HG03457 (cell line): ENCODE results near the gene CAD.
"Not testable (repeated sequence)": the region's sequence is repeated elsewhere in the genome, so short reads cannot be mapped to it uniquely, and the experiment has no call there.

Experiments used
- ATAC-seq: cut with Tn5 transposase; IDR thresholded peaks from one replicate; pipeline ENCODE4 v1.9.1; 2021; ENCODE audit warnings: moderate number of reproducible peaks; ENCODE audit not compliant: unreplicated experiment

The CAD gene

DNA sequence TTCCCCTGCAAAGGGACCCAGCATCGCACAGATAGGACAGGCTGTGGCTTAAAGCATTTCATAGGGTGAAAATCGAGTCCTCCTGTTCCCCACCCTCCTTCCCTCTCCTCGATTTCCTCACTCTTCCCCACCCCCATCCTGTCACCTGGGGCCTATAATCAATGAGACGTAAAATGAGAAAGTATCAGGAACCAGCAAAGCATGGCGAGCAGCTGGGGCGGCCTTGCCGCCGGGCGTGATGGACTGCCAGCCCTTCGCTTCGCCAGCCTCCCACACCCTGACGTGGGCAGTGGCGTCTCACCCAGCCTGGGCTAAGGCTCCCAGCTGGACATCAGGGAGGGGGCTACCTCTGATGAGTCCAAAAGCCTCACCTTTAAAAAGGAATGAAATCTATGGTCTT is 34.6 kb downstream of the CAD start:
- no peak for ATAC-seq

DNA sequence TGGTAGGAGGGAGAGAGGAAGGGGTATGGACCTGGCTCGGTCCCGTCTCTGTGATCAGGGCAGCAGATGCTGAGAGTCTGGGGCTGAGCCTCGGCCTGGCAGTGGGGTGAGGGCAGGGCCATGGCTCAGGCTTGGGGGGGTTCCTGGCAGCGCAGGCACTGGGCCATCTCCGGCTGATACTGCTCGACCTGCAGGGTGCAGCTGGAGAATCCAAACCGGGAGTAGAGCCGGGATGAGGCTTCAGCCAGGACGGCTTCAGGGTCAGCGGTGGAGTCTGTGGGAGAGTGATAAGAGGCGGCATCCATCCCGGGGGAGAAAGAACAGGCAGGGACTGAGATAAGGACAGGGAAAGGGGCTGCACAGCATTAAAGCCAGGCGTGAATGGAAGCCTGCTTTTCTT is 38.0 kb downstream of the CAD start:
- no peak for ATAC-seq

DNA sequence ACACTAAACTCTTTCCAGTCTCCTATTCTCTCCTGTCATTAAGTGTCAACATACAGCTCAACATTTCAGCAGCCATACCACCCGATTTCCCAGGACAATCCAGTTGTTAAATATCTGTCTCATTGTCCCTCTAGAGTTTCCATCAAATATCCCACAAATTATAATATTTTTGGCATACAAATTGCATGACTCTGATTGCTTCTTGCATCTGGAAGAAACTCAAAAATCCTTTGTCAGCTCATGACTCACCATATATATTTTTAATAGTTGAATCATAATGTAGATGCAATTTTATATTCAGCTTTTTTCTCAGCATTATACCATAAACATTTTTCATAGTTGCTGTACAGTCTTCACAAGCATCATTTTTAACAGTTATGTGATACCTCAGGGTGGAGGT is 38.5 kb downstream of the CAD start:
- ATAC-seq, result no peak

DNA sequence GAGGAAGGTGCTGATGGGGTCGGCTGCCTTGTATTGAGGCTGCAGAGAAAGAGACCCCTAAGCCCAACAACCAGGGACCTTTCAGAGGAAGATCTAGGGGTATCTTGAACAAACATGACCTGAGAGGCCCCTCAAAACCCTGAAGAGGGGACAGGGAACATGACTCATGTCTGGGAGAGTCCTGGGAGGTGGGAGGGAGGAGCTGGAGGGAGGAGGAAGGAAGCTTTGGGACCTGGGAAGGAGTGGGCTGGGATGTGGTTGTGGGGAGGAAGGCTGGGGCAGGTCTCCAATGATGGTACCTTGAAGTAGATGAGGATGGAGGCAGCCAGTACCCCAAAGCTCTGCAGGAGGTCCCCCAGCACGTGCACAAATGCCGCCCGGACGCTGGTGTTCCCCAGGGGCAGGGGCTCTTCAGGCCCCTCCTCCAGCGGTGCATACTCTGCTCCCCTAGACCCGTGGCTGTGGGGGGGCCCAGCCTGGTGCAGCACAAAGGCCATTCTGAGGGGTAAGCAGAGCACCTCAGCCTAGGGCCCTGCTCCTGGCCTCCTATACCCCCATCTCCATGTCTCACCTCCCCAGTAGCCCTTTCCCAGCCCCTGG is 39.8 kb downstream of the CAD start:
- ATAC-seq, result no peak

DNA sequence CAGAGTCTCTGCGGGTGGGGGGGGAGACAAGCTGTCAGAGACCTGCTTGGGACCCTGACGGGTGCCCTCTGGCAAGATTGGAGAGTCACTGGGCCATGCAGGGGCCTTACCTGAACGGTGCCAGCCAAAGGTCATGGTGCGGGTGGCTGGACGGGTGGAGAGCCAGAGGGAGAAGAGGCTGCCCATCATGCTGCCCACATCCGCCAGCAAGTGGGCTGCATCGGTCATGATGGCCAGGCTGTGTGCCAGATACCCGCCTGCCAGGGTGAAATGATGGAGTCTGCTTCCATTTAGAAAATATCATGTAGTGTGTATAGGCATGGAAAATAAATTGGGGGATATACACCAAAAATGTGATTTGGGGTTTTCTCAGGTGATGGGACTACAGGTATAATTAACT is 40.9 kb downstream of the CAD start:
- ATAC-seq, result no peak

DNA sequence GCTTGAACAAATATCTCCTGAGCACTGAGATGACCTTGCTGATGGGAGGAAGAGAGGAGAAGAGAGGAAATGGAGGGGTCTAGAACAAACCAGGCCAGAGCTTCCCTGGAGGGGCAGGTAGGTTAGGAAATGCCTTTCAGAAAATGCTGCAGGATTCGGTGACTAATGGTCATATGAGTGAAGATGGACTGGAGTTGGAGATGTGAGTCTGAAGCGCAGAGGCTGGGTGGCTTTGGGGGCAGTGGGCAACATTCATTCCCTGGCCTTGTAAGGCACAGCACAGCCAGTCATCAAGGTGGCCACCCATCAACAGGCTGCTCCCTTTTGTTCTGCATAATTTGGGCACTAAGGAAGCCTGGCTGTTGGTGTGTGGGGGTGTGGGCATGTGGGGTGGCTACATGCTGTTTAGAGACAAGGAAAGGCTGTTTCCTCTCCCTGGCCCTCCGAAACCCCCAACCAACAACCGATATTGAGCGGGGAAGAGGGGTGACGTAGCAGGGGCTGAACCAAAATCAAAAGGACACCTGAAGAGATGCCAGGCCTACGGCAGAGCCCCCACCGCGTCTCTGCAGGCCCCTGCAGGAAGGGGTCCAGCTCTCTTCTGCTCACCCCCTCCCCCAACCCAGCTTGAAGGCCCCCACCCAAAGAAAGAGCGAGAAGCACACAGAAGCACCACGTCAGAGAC is 44.2 kb downstream of the CAD start:
- no peak for ATAC-seq

DNA sequence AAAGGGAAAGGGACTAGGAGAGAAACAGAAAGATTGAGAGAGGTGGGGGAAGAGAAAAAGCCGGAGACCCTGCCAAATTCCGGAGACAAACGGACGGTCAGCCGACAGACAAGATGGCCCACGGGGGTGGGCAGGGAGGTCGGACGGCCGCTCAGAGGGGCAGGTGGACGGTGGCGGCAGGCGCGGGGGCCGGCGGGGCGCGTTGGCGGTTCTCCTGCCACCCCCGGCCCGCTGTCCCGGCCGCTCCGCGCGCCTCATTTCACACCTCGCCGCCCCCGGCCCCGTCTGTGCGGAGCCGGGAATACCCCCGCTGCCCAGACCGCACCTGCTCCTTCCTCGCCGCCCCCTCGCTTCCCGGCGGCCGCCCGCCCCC is 44.7 kb downstream of the CAD start:
- no peak for ATAC-seq

DNA sequence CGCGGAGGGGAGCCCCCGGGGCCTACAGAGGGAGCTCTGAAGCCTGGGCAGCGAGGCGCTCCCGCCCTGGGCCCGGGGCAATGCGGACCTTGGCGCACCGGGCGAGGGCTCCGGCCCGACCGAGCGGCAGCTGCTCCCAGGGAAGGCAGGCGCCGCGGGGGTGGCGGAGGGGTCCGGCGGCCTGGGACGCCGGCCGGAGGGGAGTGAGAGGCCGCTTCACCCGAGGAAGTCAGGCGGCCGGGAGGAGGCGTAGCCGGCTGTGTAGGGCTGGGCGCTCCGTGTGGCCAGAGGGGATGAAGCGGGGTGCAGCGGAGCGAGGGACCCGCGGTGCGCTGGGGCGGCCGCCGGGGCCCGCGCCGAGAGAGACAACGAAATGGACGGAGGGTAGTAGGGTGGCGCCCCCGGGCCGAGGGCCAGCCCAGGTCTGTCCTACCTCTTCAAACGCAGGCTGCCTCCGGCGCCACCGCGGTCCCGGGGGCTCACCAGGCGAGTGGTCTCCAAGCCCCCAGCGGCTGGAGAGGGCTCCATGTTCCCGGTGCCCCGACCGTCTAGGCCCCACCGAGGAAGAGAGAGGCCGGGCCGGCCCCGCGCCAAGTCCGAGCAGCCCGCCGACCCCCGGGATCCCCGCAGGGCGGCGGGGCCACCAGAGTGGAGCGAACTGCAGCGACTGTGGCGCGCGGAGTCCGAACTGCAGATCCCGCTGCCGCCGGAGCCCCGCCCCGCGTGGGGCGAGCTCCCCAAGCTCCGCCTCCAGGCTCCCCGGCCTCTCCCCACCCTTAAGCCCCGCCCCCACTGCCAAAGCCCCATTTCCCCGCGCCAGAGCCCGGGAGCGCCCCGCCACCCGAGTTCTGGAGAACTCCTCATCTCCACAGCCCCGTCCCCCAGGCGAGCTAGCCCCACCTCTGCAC is 45.5 kb downstream of the CAD start, which contains the start of gene SLC30A3:
TSS of gene SLC30A3 (minus strand) at position 669 of the 908 bp plus-strand sequence. CDS start at position 528, 141 bp downstream.
- no peak for ATAC-seq

DNA sequence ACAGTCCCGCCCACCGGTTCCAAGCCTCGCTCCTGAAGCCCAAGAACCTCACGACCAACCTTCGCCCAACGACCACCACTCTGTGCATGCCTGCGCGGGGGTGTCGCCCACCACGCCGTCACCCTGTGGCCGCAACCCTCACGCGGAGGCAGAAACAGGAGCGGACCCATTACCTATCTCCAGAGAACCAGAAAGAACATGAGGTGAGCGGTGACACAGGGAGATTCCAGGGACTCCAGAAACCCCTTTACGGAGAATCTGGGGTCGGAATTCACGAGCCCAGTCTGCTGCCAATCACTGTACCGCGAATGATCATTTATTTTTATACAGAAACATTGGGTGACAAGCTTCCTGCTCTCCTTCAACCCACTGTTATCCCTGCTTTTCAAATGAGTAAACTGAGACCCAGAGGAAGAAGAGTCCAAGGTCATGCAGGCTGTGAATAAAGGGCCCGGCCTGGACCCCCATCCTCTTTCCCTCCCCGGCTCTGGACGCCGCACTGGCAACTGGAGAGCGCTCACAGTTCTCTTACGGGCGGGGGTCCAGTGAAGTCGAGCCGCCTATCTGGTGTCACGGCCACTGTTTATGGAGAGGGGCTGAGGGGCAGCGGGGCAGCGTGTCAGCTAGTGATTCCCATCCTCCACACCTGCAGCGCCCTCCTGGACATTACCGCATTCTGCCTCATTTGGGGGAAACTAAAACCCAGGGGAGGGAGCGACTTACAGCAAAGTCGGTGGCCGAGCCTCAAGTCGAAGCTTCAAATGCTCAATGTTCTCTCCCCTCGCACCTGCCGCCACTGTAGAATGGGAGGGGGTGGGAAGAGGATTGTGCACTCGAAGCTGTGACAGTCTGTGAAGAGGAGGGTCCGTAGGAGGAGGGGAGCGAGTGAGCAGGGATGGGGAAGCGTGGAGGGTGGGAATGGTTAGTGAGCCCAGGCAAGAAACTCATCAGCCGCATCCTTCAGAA is 46.4 kb downstream of the CAD start:
- ATAC-seq, result no peak

DNA sequence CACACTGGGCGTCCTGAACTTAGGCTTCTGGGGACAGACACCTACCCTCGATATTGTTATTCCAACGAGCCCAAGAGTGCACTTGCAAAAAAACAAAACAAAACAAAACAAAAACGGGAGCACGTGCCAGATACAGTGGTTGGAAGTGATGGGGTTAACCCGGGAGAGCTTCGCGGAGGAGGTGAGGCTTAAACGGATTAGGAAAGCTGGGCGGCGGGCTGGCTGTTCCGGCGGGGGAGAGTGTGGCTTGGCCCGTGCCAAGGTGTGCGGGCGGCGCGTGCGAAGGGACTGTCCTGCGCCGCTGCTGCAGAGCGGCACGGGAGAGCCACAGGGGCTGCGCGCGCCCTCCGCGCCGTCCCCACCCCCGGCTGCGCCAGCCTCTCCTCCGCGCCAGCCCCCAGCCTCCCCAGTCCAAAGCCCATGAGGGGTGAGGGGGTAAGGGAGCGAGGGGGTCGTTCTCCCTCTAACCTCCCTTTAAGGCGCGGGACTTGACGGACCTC is 47.1 kb downstream of the CAD start:
- ATAC-seq, result no peak

DNA sequence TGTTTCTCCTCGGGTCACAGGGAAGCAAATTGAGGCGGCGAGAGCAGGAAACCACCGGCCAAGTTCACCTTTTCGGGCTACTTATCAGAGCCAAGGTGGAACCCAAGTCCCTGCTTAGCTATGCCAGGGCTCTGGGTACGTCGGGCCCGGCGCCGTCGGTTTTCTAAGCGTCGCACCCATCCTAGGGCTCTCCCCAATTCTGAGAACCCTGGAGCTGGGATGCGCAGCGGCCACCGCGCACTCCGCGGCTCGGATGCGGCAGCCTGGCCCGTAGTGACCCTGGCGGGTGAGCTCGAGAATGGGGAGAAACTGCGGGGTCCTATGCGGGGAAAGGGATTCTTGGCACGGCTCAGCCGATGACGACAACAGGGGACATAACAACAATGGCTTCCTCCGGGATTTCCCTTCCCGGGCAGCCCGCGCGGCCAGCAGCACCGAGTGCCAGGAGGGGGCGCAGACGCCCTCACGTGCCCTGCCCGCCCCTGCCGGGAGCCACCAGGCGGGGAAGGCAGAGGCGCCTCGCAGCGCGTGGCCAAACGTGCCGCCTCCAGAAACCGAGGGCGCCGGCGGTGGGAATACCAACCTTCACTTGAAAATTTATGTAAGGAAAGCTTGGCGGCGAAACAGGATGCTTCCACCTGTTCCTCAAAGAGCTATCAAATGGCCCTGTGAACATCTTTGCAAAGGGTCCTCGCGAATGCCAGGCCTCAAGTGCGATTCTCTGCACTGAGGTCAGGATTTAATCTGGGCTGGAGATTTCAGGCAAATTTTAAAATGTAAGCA is 47.8 kb downstream of the CAD start:
- ATAC-seq, result no peak

DNA sequence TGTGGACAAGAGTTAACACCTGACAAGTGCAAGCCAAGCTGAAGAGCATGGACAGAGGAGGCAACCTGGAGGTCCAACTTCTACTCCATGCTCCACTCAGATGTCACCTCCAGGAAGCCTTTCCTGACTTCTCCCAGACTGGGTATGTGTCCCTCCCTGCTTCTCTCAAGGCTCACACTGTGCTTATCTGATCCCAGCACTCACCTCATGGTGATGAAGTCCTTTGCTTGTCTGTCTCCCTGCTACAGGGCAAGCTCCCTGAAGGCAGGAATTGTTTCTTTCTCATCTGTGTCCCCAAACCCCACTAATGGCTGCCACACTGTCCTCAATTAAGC is 48.3 kb downstream of the CAD start:
- ATAC-seq, result no peak

DNA sequence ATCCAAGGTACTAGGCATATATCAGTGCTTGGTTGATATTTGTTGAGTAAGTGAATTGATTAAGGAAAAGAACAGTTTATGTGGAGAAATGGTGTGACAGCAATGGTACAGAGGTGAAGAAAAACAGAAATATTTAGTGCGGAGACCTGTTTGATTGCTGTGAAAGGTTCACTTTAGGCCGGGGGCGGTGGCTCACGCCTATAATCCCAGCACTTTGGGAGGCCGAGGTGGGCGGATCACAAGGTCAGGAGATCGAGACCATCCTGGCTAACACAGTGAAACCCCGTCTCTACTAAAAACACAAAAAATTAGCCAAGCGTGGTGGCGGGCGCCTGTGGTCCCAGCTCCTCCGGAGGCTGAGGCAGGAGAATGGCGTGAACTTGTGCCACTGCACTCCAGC is 51.1 kb downstream of the CAD start:
- ATAC-seq, result not testable (repeated sequence)

DNA sequence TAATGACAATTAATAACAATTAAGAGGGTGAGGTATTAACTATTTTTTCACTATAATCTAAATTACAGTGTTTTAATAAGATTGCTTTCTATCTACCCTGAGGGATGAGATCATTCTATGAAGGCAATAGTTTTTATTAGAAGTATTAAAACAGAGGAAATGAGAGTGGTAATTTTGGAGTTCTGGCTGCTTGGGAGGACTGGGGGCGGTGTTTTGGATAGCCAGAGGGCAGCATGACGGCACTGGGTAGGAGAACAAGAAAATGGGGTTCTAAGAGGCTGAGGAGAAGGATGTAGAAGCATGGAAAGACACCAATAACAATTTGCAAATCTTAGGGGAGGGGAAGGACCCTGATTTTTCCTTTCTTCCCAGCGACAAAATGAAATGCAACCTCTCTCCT is 53.0 kb downstream of the CAD start:
- no peak for ATAC-seq

DNA sequence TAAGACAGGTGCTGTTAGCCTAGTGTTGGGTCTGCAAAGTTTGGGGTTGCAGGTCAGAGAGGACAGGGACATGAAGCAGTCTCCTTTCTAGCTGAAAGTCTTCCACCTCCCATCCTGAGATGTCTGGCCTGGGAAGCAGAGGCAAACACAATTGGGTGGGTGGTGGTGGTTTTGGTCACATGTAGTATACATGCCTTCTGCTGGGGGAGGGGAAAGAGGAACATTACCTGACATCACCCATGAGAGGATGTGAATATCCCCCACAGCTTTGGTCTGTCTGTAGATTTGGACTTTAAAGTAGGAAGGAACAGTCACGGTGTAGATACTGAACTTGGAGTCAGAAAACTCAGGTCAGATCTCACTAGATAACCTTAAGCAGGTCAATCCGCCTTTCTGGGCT is 53.5 kb downstream of the CAD start:
- ATAC-seq, result no peak

DNA sequence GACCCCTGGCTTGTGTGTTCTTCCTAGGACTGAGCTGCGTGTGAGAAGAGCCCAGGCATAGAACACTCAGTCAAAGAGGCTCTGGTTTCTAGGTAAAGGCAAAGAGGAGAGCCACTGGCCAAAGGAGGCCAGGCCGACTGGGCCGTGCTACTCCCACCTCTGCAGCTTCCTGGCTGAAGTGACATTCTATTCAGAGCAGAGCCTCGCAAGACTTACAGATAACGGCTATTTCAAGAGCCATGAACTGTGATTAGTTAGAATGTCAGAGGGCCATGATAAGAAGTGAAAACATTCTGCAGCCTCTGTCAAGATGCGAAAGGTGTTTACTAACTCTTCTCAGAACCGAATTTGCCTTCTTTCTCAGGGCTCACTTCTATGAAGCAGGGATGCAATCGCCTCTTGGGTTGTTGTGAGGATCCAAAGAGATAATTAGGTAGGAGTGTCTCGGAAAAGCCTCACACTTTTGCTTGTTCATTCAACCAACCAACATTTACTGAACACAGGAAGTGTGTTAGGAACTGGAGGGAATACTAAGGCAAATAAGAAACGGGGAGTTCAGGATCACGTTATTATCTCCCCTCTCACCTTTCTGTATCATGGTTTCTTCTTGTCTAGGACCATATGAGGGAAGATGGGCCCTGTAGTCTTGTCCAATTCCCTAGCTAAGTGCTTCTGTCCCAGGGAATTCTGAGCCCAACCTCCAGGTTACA is 54.6 kb downstream of the CAD start:
- no peak for ATAC-seq

DNA sequence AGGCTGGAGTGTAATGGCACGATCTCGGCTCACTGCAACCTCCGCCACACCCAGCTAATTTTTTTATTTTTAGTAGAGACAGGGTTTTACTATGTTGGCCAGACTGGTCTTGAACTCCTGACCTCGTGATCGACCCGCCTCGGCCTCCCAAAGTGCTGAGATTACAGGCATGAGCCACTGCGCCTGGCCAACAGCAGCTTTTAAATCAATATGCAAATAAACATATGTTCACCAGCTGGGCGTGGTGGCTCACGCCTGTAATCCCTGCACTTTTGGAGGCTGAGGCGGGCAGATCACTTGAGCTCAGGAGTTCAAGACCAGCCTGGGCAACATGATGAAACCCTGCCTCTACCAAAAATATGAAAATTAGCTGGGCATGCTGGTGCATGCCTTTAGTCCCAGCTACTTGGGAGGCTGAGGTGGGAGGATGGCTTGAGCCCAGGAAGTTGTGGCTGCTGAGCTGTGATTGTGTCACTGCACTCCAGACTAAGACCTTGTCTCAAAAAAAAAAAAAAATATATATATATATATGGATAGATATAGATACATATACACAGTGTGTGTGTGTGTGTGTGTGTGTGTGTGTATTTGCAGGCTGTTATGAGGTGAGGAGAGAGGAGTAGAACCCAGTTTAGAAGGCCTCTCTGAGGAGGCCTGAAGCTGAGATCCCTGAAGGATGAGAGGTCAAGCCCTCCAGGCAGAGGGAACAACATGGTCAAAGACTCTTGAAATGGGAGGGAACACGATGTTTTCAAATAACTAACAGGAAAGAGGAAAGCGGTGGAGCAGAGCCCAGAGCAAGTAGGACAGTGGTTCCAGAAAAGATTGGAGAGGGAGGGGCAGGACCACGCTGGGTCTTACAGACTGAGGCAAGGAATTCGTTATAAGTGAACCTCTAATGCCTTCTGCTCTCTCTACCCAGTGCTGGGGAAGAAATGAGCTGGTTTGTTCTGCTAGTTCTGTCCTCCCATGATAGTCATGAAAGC is 55.7 kb downstream of the CAD start:
- ATAC-seq, result not testable (repeated sequence)
